DOHH2 (cell line): ENCODE data around the gene CYP1A2.

ENCODE experiments used
- CTCF ChIP-seq: fragments of 200-600 bp; sonication (generic); IDR thresholded peaks from one replicate; pipeline ENCODE4 v1.5.1; 2014; ENCODE audit warnings: antibody characterized with exemption, mild to moderate bottlenecking, low read depth, low read length; ENCODE audit not compliant: poor library complexity, severe bottlenecking
- EZH2phosphoT487 ChIP-seq: fragments of 200-600 bp; sonication (generic); IDR thresholded peaks from 2 replicates; pipeline ENCODE4 v1.6.1; 2017; ENCODE audit warnings: borderline replicate concordance, mild to moderate bottlenecking, antibody characterized with exemption, low read length, moderate library complexity, mixed read lengths

- TF ChIP-seq CTCF (no peak), EZH2phosphoT487 (no peak)
Observed at GRCh38 chr15:74785194-74786032, 36.8 kb downstream of the CYP1A2 start.
